Caco-2 (cell line): ENCODE results near the gene CRABP2. TPM values are rescaled to one million over a fixed set of nuclear protein-coding genes. Genes with fewer than 3 reads are reported as not detected.

Experiments
- BruUV-seq: library from RNA; stranded (reverse); fragments of 400-500 nt; replicated peaks from 2 replicates; lab custom pipeline; 2021; lab: Mats Ljungman, UMichigan
- CTCF ChIA-PET: fragments of 300-600 bp; sonication (Branson Sonifier 250); formaldehyde crosslinking; loops from one replicate; lab custom pipeline; 2022; ENCODE audit warnings: antibody characterized with exemption; lab: Charles Lee
- POLR2A ChIA-PET: fragments of 300-600 bp; sonication (Branson Sonifier 250); formaldehyde crosslinking; loops from one replicate; lab custom pipeline; 2022; ENCODE audit warnings: antibody characterized with exemption; lab: Charles Lee
- DNase-seq, 2 experiments: peaks; one replicate each; pipeline versions ENCODE4 v3.0.0 to v3.0.0-alpha.2; 2020 to 2022
- H3K27me3 ChIP-seq: replicated peaks from 2 replicates; pipeline ENCODE4 v1.6.0; 2011; ENCODE audit warnings: low read length; ENCODE audit not compliant: control insufficient read depth, insufficient read depth
- H3K36me3 ChIP-seq: 2 replicates; pipeline ENCODE4 v1.5.1; 2011; ENCODE audit warnings: low read length; ENCODE audit not compliant: control insufficient read depth, insufficient read depth
- H3K4me1 ChIP-seq: fragments of 250-450 bp; sonication (Bioruptor Pico); 2 replicates; pipeline ENCODE4 v1.5.1; 2020; ENCODE audit warnings: mild to moderate bottlenecking
- H3K4me3 ChIP-seq: 2 replicates; pipeline ENCODE4 v1.5.1; 2011; ENCODE audit warnings: low read depth, mild to moderate bottlenecking, control low read depth, low read length
- H3K9me3 ChIP-seq: fragments of 250-450 bp; sonication (Bioruptor Pico); 2 replicates; pipeline ENCODE4 v1.5.1; 2020; ENCODE audit warnings: mild to moderate bottlenecking, moderate library complexity
- H3K27ac Mint-ChIP-seq: one replicate; pipeline ENCODE4 v1.8.0; 2022; ENCODE audit warnings: mixed read lengths; ENCODE audit not compliant: unreplicated experiment
- H3K27me3 Mint-ChIP-seq: one replicate; pipeline ENCODE4 v1.8.0; 2022; ENCODE audit warnings: mixed read lengths; ENCODE audit not compliant: insufficient read depth, unreplicated experiment
- H3K36me3 Mint-ChIP-seq: one replicate; pipeline ENCODE4 v1.8.0; 2022; ENCODE audit warnings: mild to moderate bottlenecking, mixed read lengths; ENCODE audit not compliant: insufficient read depth, unreplicated experiment
- H3K4me1 Mint-ChIP-seq: one replicate; pipeline ENCODE4 v1.8.0; 2022; ENCODE audit warnings: low read depth, mixed read lengths; ENCODE audit not compliant: unreplicated experiment
- H3K4me3 Mint-ChIP-seq: one replicate; pipeline ENCODE4 v1.8.0; 2022; ENCODE audit warnings: mild to moderate bottlenecking, moderate library complexity, mixed read lengths; ENCODE audit not compliant: unreplicated experiment
- H3K9me3 Mint-ChIP-seq: one replicate; pipeline ENCODE4 v1.8.0; 2022; ENCODE audit warnings: mixed read lengths; ENCODE audit not compliant: unreplicated experiment
- CTCF ChIP-seq, 2 experiments: fragments of 200-600 bp in 1 of 2; IDR thresholded peaks; 1 replicate in 1 of 2; 2 replicates in 1 of 2; pipeline versions ENCODE4 v1.5.1 to v1.8.0; 2011 to 2022; ENCODE audit warnings: antibody characterized with exemption in 1 of 2, control low read depth in 1 of 2, inconsistent platforms in 1 of 2, low read depth in 1 of 2, low read length in 1 of 2, mild to moderate bottlenecking in 1 of 2, moderate library complexity in 1 of 2; ENCODE audit not compliant: insufficient read depth in 1 of 2, severe bottlenecking in 1 of 2, unreplicated experiment in 1 of 2
- intact Hi-C: fragments of 100-400 bp; cut with micrococcal nuclease; formaldehyde crosslinking; loops from one replicate; pipeline ENCODE4 v1.10.0; 2022; ENCODE audit not compliant: unreplicated experiment
- total RNA-seq: library from RNA; stranded (reverse); gene quantifications from 2 replicates; pipeline ENCODE4 v1.2.3, GENCODE V29; 2022

The CRABP2 gene
- total RNA-seq, 1 experiment from 2014 or later: 27.1 TPM

GRCh38 chr1:156700736-156701531 is 4.4 kb downstream of the CRABP2 start:
- POLR2A ChIA-PET: interaction anchor here (0.6 kb wide), 1 partner anchor 87 kb away, joined by 4 read pairs; no protein-coding TSS in a partner anchor
- H3K4me3 ChIP-seq: no peak overlapping the region
- no peak overlapping the region for H3K27ac Mint-ChIP-seq
- no peaks in the 10 kb centered on the region for H3K9me3 Mint-ChIP-seq
- H3K36me3 Mint-ChIP-seq: peaks cover 9% of the 10 kb centered on the region
- peaks cover 8% of the 10 kb centered on the region for H3K4me1 Mint-ChIP-seq
- peaks cover 7% of the 10 kb centered on the region for H3K4me1 ChIP-seq
- no peaks in the 10 kb centered on the region for H3K9me3 ChIP-seq
- DNase-seq: no peak
- CTCF ChIA-PET: interaction anchor here (0.6 to 7.3 kb wide), 5 partner anchors 9 to 74 kb away, joined by 3 to 190 read pairs (median 5); no protein-coding TSS in a partner anchor
- intact Hi-C loops: no loop called here
- TF ChIP-seq CTCF (IDR thresholded peaks at IDR 0.05; ENCODE audit: insufficient read depth in 1 of 2, low read depth in 1 of 2, low read length in 1 of 2, severe bottlenecking in 1 of 2, unreplicated experiment in 1 of 2): no peak
- H3K36me3 ChIP-seq: peaks cover 1% of the 10 kb centered on the region
- BruUV-seq: no TSS peak
- H3K27me3 ChIP-seq: no peaks in the 10 kb centered on the region
- H3K27me3 Mint-ChIP-seq: no peaks in the 10 kb centered on the region
- no peak overlapping the region for H3K4me3 Mint-ChIP-seq

GRCh38 chr1:156698995-156699394 is 6.4 kb downstream of the CRABP2 start:
- no peak for DNase-seq
- ChIA-PET POLR2A (no interaction called here), CTCF (interaction anchor here (1.6 kb wide), 1 partner anchor 9 kb away, joined by 7 read pairs; no protein-coding TSS in a partner anchor)
- no peaks in the 10 kb centered on the region for H3K27me3 ChIP-seq
- H3K4me3 ChIP-seq: no peak overlapping the region
- Mint-ChIP-seq H3K27ac (no peak overlapping the region), H3K4me3 (no peak overlapping the region), H3K36me3 (peaks cover 8% of the 10 kb centered on the region), H3K27me3 (no peaks in the 10 kb centered on the region), H3K9me3 (no peaks in the 10 kb centered on the region), H3K4me1 (peaks cover 2% of the 10 kb centered on the region)
- H3K36me3 ChIP-seq: peaks cover 1% of the 10 kb centered on the region
- TF ChIP-seq CTCF (IDR thresholded peaks at IDR 0.05; ENCODE audit: insufficient read depth in 1 of 2, low read depth in 1 of 2, low read length in 1 of 2, severe bottlenecking in 1 of 2, unreplicated experiment in 1 of 2): no peak
- intact Hi-C loops: no loop called here
- H3K4me1 ChIP-seq: peaks cover 6% of the 10 kb centered on the region
- no TSS peak for BruUV-seq
- H3K9me3 ChIP-seq: no peaks in the 10 kb centered on the region

GRCh38 chr1:156697481-156697880 is 7.9 kb downstream of the CRABP2 start:
- Histone ChIP-seq H3K27me3 (no peaks in the 10 kb centered on the region), H3K4me3 (no peak overlapping the region), H3K4me1 (peaks cover 21% of the 10 kb centered on the region), H3K9me3 (no peaks in the 10 kb centered on the region), H3K36me3 (peaks cover 1% of the 10 kb centered on the region)
- Mint-ChIP-seq H3K27ac (no peak overlapping the region), H3K4me3 (no peak overlapping the region), H3K27me3 (no peaks in the 10 kb centered on the region), H3K9me3 (no peaks in the 10 kb centered on the region), H3K4me1 (peaks cover 10% of the 10 kb centered on the region), H3K36me3 (peaks cover 8% of the 10 kb centered on the region)
- intact Hi-C loops: no loop called here
- POLR2A ChIA-PET: no interaction called here
- no TSS peak for BruUV-seq
- no peak for TF ChIP-seq CTCF (IDR thresholded peaks at IDR 0.05; ENCODE audit: insufficient read depth in 1 of 2, low read depth in 1 of 2, low read length in 1 of 2, severe bottlenecking in 1 of 2, unreplicated experiment in 1 of 2)
- CTCF ChIA-PET: interaction anchor here (0.5 kb wide), 2 partner anchors 9 to 23 kb away, joined by 3 read pairs; no protein-coding TSS in a partner anchor
- no peak for DNase-seq
